WTC11 (cell line): Measurements from ENCODE around the gene TGM2. TPM values are rescaled to one million over a fixed set of nuclear protein-coding genes. Genes with fewer than 3 reads are reported as not detected.

Source experiments
- ATAC-seq: fragments of 200-7000 bp; cut with Tn5 transposase; 2 replicates; pipeline ENCODE4 v1.10.0; 2021; ENCODE audit warnings: mild to moderate bottlenecking, moderate library complexity
- CTCF ChIA-PET: fragments of 300-600 bp; sonication (Branson Sonifier 250); formaldehyde crosslinking; loops from one replicate; lab custom pipeline; 2021; ENCODE audit warnings: antibody characterized with exemption; lab: Charles Lee
- POLR2A ChIA-PET: fragments of 350-600 bp; sonication (Branson Sonifier 250); formaldehyde crosslinking; loops from one replicate; lab custom pipeline; 2021; ENCODE audit warnings: antibody characterized with exemption; lab: Charles Lee
- DNase-seq: peaks from one replicate; pipeline ENCODE4 v3.0.0; 2021; ENCODE audit warnings: low spot score
- H3K27ac Mint-ChIP-seq: 2 replicates; pipeline ENCODE4 v1.8.0; 2021; ENCODE audit warnings: mixed read lengths
- H3K27me3 Mint-ChIP-seq: 2 replicates; pipeline ENCODE4 v1.8.0; 2021; ENCODE audit warnings: low read depth, mild to moderate bottlenecking, moderate library complexity, mixed read lengths
- H3K36me3 Mint-ChIP-seq: 2 replicates; pipeline ENCODE4 v1.8.0; 2021; ENCODE audit warnings: mixed read lengths
- H3K4me1 Mint-ChIP-seq: 2 replicates; pipeline ENCODE4 v1.8.0; 2022; ENCODE audit warnings: mixed read lengths
- H3K4me3 Mint-ChIP-seq: 2 replicates; pipeline ENCODE4 v1.8.0; 2021; ENCODE audit warnings: mild to moderate bottlenecking, moderate library complexity, mixed read lengths
- H3K9me3 Mint-ChIP-seq: 2 replicates; pipeline ENCODE4 v1.8.0; 2021; ENCODE audit warnings: mixed read lengths
- E2F1 ChIP-seq: sonication (generic); formaldehyde crosslinking; IDR thresholded peaks from 2 replicates; pipeline ENCODE4 v1.8.0; 2022; ENCODE audit warnings: mild to moderate bottlenecking, missing genetic modification reagents
- ERG ChIP-seq: fragments of 250-450 bp; sonication (Bioruptor Pico); IDR thresholded peaks from 2 replicates; pipeline ENCODE4 v1.8.0; 2021; ENCODE audit warnings: mild to moderate bottlenecking
- GTF2I ChIP-seq: fragments of 250-450 bp; sonication (Bioruptor Pico); conservative IDR thresholded peaks from 2 replicates; pipeline ENCODE4 v1.4.0; 2021; ENCODE audit warnings: mild to moderate bottlenecking
- IRF1 ChIP-seq: sonication (generic); formaldehyde crosslinking; IDR thresholded peaks from 2 replicates; pipeline ENCODE4 v1.8.0; 2023; ENCODE audit warnings: missing genetic modification reagents
- MLX ChIP-seq: sonication (generic); formaldehyde crosslinking; IDR thresholded peaks from 2 replicates; pipeline ENCODE4 v1.8.1; 2023; ENCODE audit warnings: mild to moderate bottlenecking, missing genetic modification reagents, moderate library complexity
- PRDM15 ChIP-seq: sonication (generic); formaldehyde crosslinking; IDR thresholded peaks from 2 replicates; pipeline ENCODE4 v1.8.0; 2022; ENCODE audit warnings: missing genetic modification reagents
- PREB ChIP-seq: sonication (generic); formaldehyde crosslinking; IDR thresholded peaks from 2 replicates; pipeline ENCODE4 v1.8.1; 2022; ENCODE audit warnings: mild to moderate bottlenecking, missing genetic modification reagents, moderate library complexity, borderline replicate concordance
- SOX15 ChIP-seq: fragments of 250-450 bp; sonication (Bioruptor Pico); IDR thresholded peaks from 2 replicates; pipeline ENCODE4 v1.9.0; 2021; ENCODE audit warnings: mild to moderate bottlenecking
- USF2 ChIP-seq: sonication (generic); formaldehyde crosslinking; IDR thresholded peaks from 2 replicates; pipeline ENCODE4 v1.8.1; 2023; ENCODE audit warnings: mild to moderate bottlenecking, missing genetic modification reagents, moderate library complexity
- ZBTB43 ChIP-seq: sonication (generic); formaldehyde crosslinking; IDR thresholded peaks from 2 replicates; pipeline ENCODE4 v1.8.1; 2023; ENCODE audit warnings: mild to moderate bottlenecking, missing genetic modification reagents
- ZNF281 ChIP-seq: sonication (generic); formaldehyde crosslinking; IDR thresholded peaks from 2 replicates; pipeline ENCODE4 v1.8.0; 2023; ENCODE audit warnings: mild to moderate bottlenecking, missing genetic modification reagents
- ZNF317 ChIP-seq: sonication (generic); formaldehyde crosslinking; IDR thresholded peaks from 2 replicates; pipeline ENCODE4 v1.8.1; 2023; ENCODE audit warnings: low read depth, mild to moderate bottlenecking, moderate library complexity, missing genetic modification reagents, borderline replicate concordance
- ZNF396 ChIP-seq: fragments of 250-450 bp; sonication (Bioruptor Pico); IDR thresholded peaks from 2 replicates; pipeline ENCODE4 v1.8.0; 2021; ENCODE audit warnings: mild to moderate bottlenecking, moderate library complexity, borderline replicate concordance
- ZNF532 ChIP-seq: fragments of 250-450 bp; sonication (Bioruptor Pico); IDR thresholded peaks from 2 replicates; pipeline ENCODE4 v1.9.0; 2021; ENCODE audit warnings: mild to moderate bottlenecking, borderline replicate concordance
- total RNA-seq: library from RNA; stranded (reverse); gene quantifications from 3 replicates; pipeline ENCODE4 v1.2.3, GENCODE V29; 2021

The TGM2 gene
- total RNA-seq, 1 experiment from 2014 or later = 1.5 TPM

- TF ChIP-seq ZBTB43 (CRISPR knock-in tag) (no peak), MLX (CRISPR knock-in tag) (no peak), PRDM15 (no peak), ZNF532 (no peak), E2F1 (CRISPR knock-in tag) (no peak), IRF1 (CRISPR knock-in tag) (no peak)
Measured at GRCh38 chr20:38164624-38165088, 414 bp downstream of the TGM2 start (continued).

- no peak for ATAC-seq
- ChIA-PET CTCF (interaction anchor here (0.6 to 2.3 kb wide), 10 partner anchors 10 to 221 kb away, joined by 3 to 15 read pairs (median 5); no protein-coding TSS in a partner anchor), POLR2A (no interaction called here)
- no peaks in the 10 kb centered on the region for H3K9me3 Mint-ChIP-seq
- DNase-seq = no peak
- no peaks in the 10 kb centered on the region for H3K36me3 Mint-ChIP-seq
- 0 out of 2 replicates have a peak, but pooled peaks cover 4% of the 10 kb centered on the region for H3K4me1 Mint-ChIP-seq
- no peak overlapping the region for H3K4me3 Mint-ChIP-seq
- no peak overlapping the region for H3K27ac Mint-ChIP-seq
- H3K27me3 Mint-ChIP-seq = no peaks in the 10 kb centered on the region
- TF ChIP-seq ZNF281 (CRISPR knock-in tag) (no peak), GTF2I (no peak), PREB (no peak), SOX15 (no peak), ZNF317 (CRISPR knock-in tag) (no peak), ERG (no peak), IRF1 (CRISPR knock-in tag) (no peak), USF2 (CRISPR knock-in tag) (no peak), ZNF396 (CRISPR knock-in tag) (no peak)
Measured at GRCh38 chr20:38164069-38164468, 1.0 kb downstream of the TGM2 start.
